ENCODE results near the gene ASAH2.
A peak's percentile ranks its signal among the peaks of the same experiment; 100 is the strongest.

ASAH2 gene

DNA sequence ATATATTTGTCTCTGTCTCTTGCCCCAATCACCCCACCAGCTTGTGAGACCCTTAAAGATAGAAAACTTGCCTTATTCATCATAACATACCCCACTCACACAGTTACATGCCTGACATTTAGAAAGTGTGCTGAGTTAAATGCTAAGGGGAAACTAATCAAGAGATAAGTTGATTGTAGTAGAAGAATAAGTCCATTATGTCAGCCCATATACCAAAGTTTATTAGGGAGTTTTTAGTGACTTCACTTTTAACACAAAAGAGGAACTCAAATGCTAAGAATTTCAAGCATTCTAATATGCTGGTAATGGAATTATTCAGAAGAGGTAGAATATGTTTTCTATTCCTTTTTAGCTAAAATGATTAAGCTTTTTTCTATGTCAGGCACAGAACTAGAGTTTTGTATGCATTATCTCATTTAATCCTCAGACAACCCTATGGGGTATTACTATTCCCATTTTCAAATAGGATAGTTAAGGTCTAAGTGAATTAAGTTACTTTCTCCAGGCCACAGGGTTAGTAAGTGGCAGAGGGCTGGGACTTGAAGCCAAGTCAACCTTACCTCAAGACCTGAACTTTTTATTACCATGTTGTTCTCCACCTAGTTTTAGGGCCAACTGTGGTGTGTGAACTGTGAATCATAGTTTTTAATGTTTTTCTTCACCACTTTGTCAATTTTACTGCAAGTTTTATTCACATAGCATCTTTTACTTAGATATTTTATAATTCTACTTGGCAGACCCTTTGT, 19.6 kb downstream of the ASAH2 start:
- TF ChIP-seq, protein P1, sequence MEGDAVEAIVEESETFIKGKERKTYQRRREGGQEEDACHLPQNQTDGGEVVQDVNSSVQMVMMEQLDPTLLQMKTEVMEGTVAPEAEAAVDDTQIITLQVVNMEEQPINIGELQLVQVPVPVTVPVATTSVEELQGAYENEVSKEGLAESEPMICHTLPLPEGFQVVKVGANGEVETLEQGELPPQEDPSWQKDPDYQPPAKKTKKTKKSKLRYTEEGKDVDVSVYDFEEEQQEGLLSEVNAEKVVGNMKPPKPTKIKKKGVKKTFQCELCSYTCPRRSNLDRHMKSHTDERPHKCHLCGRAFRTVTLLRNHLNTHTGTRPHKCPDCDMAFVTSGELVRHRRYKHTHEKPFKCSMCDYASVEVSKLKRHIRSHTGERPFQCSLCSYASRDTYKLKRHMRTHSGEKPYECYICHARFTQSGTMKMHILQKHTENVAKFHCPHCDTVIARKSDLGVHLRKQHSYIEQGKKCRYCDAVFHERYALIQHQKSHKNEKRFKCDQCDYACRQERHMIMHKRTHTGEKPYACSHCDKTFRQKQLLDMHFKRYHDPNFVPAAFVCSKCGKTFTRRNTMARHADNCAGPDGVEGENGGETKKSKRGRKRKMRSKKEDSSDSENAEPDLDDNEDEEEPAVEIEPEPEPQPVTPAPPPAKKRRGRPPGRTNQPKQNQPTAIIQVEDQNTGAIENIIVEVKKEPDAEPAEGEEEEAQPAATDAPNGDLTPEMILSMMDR (IDR thresholded peaks at IDR 0.05; ENCODE audit: low read depth, low read length) = no peak
- Histone ChIP-seq H3K36me3 (no peaks in the 10 kb centered on the region), H3K4me3 (ENCODE audit: low read depth, low read length) (no peak overlapping the region), H3K9me3 (no peaks in the 10 kb centered on the region), H3K27me3 (peaks cover 18% of the 10 kb centered on the region), H3K4me1 (no peaks in the 10 kb centered on the region)
- DNase-seq = no peak

DNA sequence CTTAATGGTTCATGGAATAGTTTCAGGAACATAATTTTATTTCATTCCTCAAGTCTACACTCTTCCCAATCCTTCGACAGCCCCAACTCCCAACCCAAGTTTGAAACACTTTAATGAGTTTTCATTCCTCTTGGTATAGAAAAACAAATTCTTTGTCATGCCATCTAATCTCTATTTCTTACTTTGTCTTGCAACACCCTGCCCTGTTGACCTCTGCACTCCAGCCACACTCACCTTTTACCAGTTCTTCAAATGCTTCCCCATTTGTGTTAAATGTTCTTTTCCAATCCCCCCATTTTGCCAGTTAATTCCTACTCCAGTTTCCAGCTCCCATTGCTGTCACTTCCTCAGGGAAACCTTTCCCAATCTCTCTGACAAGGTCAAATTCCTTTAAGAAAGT, 21.9 kb downstream of the ASAH2 start:
- TF ChIP-seq, protein P1 (IDR thresholded peaks at IDR 0.05; ENCODE audit: low read depth, low read length) = no peak
- Histone ChIP-seq H3K36me3 (no peaks in the 10 kb centered on the region), H3K27me3 (peaks cover 10% of the 10 kb centered on the region), H3K4me3 (ENCODE audit: low read depth, low read length) (no peak overlapping the region), H3K9me3 (no peaks in the 10 kb centered on the region), H3K4me1 (no peaks in the 10 kb centered on the region)
- no peak for DNase-seq

DNA sequence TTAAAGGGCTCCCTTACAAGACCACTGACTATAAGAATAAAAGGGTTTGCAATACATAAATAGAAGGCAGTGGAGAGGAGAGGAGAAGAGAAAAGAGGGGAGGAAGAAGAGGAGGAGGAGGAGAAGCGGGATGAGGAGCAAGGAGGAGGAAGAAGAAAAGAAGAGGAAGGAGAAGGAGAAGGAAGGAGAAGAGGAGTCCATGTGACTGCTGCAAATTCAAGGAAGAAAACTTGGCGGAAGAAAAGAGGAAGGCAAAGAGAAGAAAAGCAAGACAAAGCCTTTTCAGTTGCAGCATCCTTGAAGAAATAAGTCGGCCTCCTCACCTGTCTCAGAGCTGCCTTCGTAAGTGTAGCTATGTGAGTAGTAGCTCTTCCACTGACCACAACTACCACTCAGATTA, 22.6 kb downstream of the ASAH2 start:
- Histone ChIP-seq H3K9me3 (no peaks in the 10 kb centered on the region), H3K36me3 (no peaks in the 10 kb centered on the region), H3K4me1 (no peaks in the 10 kb centered on the region), H3K27me3 (peaks cover 9% of the 10 kb centered on the region), H3K4me3 (ENCODE audit: low read depth, low read length) (no peak overlapping the region)
- no peak for DNase-seq
- TF ChIP-seq, protein P1 (IDR thresholded peaks at IDR 0.05; ENCODE audit: low read depth, low read length) = no peak

DNA sequence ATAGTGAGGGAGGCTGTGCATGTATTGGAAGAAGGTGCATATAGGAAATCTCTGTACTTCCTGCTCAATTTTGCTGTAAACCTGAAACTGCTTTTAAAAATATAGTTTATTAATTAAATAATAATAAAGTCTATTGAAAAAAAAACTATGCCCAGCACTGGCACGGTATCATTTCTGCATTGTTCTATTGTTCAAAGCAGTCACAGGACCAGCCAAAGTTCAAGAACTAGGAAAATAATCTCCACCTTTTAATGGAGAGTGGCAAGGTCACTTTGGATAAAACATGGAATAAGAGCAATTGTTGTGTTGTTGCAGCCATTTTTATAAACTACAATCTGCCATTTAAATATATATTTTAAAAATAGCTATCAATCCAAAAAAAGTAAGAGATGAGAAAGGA, 24.7 kb downstream of the ASAH2 start:
- Histone ChIP-seq H3K4me1 (no peaks in the 10 kb centered on the region), H3K36me3 (no peaks in the 10 kb centered on the region), H3K4me3 (ENCODE audit: low read depth, low read length) (no peak overlapping the region), H3K27me3 (peaks cover 9% of the 10 kb centered on the region), H3K9me3 (no peaks in the 10 kb centered on the region)
- TF ChIP-seq, protein P1 (IDR thresholded peaks at IDR 0.05; ENCODE audit: low read depth, low read length) = no peak
- no peak for DNase-seq

DNA sequence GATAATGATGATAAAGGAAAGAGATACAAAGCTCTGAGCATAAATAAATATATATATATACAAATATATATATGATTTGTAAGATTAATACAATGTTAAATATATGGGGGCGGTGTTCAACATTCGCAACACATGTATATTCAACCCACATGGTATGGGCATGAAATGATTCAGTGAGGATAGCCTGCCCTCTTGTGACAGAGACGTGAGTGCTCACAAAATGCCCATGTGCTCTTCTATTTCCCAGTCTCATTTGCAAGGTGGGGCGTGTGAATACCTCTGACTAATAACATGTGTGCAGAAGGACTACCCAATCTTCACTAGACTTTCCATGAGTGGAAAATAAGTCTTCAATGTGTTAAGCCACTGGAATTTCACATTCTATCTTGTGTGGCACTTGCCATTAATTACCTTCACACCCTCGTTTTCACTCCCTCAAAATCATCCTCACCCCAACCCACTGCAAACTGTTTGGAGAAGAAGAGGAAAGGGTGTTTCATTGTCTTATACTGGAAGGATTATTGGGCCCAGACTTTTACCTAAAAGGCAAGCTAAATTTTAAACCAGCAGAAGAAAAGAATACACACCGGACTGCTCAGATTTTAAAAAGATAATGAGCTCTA, 26.9 kb downstream of the ASAH2 start:
- TF ChIP-seq, protein P1 (IDR thresholded peaks at IDR 0.05; ENCODE audit: low read depth, low read length) = peak; percentile 73
- H3K4me1 ChIP-seq = no peaks in the 10 kb centered on the region
- DNase-seq = peak; percentile 32
- no peak overlapping the region for H3K4me3 ChIP-seq (ENCODE audit: low read depth, low read length)
- H3K9me3 ChIP-seq = no peaks in the 10 kb centered on the region
- H3K36me3 ChIP-seq = no peaks in the 10 kb centered on the region
- peaks cover 6% of the 10 kb centered on the region for H3K27me3 ChIP-seq

DNA sequence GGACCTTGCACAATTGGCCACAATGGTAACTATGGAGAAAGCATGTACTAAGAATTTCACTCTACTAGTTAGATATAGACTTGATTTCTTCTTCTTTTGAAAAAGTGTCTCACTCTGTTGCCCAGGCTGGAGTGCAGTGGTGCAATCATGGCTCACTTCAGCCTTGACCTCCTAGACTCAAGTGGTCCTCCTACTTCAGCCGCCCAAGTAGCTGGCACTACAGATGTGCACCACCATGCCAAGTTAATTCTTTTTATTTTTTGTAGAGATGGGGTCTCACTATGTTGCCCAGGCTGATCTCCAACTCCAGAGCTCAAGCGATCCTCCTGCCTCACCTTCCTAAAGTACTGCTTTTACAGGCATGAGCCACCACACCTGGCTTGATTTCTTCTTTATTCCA, 29.1 kb downstream of the ASAH2 start:
- DNase-seq = no peak
- H3K4me1 ChIP-seq = no peaks in the 10 kb centered on the region
- TF ChIP-seq, protein P1 (IDR thresholded peaks at IDR 0.05; ENCODE audit: low read depth, low read length) = no peak
- H3K4me3 ChIP-seq (ENCODE audit: low read depth, low read length) = no peak overlapping the region
- peaks cover 4% of the 10 kb centered on the region; the same call in 1 of the 2 replicates for H3K27me3 ChIP-seq
- no peaks in the 10 kb centered on the region for H3K9me3 ChIP-seq
- H3K36me3 ChIP-seq = no peaks in the 10 kb centered on the region

Measured in BE2C (cell line).